PC-9 (cell line): ENCODE data around the gene GLCE. TPM values are rescaled to one million over a fixed set of nuclear protein-coding genes. Genes with fewer than 3 reads are reported as not detected.

Experiments used
- BruUV-seq: library from RNA; stranded (reverse); fragments of 400-500 nt; replicated peaks from 2 replicates; lab custom pipeline; 2021; lab: Mats Ljungman, UMichigan
- CTCF ChIA-PET: fragments of 300-600 bp; sonication (Branson Sonifier 250); formaldehyde crosslinking; loops from one replicate; lab custom pipeline; 2022; ENCODE audit warnings: antibody characterized with exemption; lab: Charles Lee
- POLR2A ChIA-PET: fragments of 300-600 bp; sonication (Branson Sonifier 250); formaldehyde crosslinking; loops from one replicate; lab custom pipeline; 2022; ENCODE audit warnings: antibody characterized with exemption; ENCODE audit not compliant: unreplicated experiment; lab: Charles Lee
- DNase-seq, 2 experiments: peaks; one replicate each; pipeline versions ENCODE4 v3.0.0 to v3.0.0-alpha.2; 2015 to 2022; ENCODE audit warnings: mixed read lengths in 1 of 2
- H2AFZ ChIP-seq: fragments of 200-600 bp; sonication (generic); 2 replicates; pipeline ENCODE4 v1.8.1; 2017; ENCODE audit warnings: antibody characterized with exemption
- H3F3A ChIP-seq: fragments of 200-600 bp; sonication (generic); 2 replicates; pipeline ENCODE4 v1.8.1; 2017; ENCODE audit warnings: antibody characterized with exemption, mild to moderate bottlenecking, low read depth; ENCODE audit not compliant: insufficient read depth
- H3K27ac ChIP-seq: fragments of 200-600 bp; sonication (generic); 2 replicates; pipeline ENCODE4 v1.6.1; 2016; ENCODE audit warnings: mixed run types
- H3K27me3 ChIP-seq: fragments of 200-600 bp; sonication (generic); 2 replicates; pipeline ENCODE4 v1.6.1; 2016; ENCODE audit warnings: low read depth, mixed run types; ENCODE audit not compliant: insufficient read depth
- H3K36me3 ChIP-seq: fragments of 200-600 bp; sonication (generic); 2 replicates; pipeline ENCODE4 v1.6.1; 2016; ENCODE audit warnings: low read depth, mixed run types
- H3K4me1 ChIP-seq: fragments of 200-600 bp; sonication (generic); replicated peaks from 2 replicates; pipeline ENCODE4 v1.6.1; 2016; ENCODE audit warnings: mixed run types; ENCODE audit not compliant: insufficient read depth
- H3K4me2 ChIP-seq: fragments of 200-600 bp; sonication (generic); 2 replicates; pipeline ENCODE4 v1.6.1; 2017; ENCODE audit warnings: mixed run types
- H3K4me3 ChIP-seq: fragments of 200-600 bp; sonication (generic); 2 replicates; pipeline ENCODE4 v1.6.1; 2016; ENCODE audit warnings: mixed run types
- H3K79me2 ChIP-seq: fragments of 200-600 bp; sonication (generic); 2 replicates; pipeline ENCODE4 v1.6.1; 2017; ENCODE audit warnings: low read depth, mixed run types
- H3K9me2 ChIP-seq: fragments of 200-600 bp; sonication (generic); 2 replicates; pipeline ENCODE4 v1.8.1; 2017; ENCODE audit warnings: mild to moderate bottlenecking; ENCODE audit not compliant: insufficient read depth
- H3K9me3 ChIP-seq: fragments of 200-600 bp; sonication (generic); 2 replicates; pipeline ENCODE4 v1.8.1; 2016; ENCODE audit warnings: low read depth; ENCODE audit not compliant: insufficient read depth
- H4K20me1 ChIP-seq: fragments of 200-600 bp; sonication (generic); 2 replicates; pipeline ENCODE4 v1.8.1; 2017; ENCODE audit not compliant: insufficient read depth
- EZH2 ChIP-seq: fragments of 200-600 bp; sonication (generic); IDR thresholded peaks from 2 replicates; pipeline ENCODE4 v1.8.0; 2017; ENCODE audit warnings: antibody characterized with exemption, low read depth
- intact Hi-C: fragments of 100-400 bp; cut with micrococcal nuclease; formaldehyde crosslinking; loops from one replicate; pipeline ENCODE4 v1.10.0; 2022; ENCODE audit not compliant: unreplicated experiment
- total RNA-seq: library from RNA; stranded (reverse); gene quantifications from 2 replicates; pipeline ENCODE4 v1.2.3, GENCODE V29; 2021
- TF ChIP-seq, protein P1 (sequence below): fragments of 200-600 bp; sonication (generic); conservative IDR thresholded peaks from 2 replicates; pipeline ENCODE4 v1.6.1; 2017; ENCODE audit warnings: mixed run types, antibody characterized with exemption, mild to moderate bottlenecking, moderate library complexity

The GLCE gene
- total RNA-seq, 1 experiment from 2014 or later: 31.3 TPM

DNA sequence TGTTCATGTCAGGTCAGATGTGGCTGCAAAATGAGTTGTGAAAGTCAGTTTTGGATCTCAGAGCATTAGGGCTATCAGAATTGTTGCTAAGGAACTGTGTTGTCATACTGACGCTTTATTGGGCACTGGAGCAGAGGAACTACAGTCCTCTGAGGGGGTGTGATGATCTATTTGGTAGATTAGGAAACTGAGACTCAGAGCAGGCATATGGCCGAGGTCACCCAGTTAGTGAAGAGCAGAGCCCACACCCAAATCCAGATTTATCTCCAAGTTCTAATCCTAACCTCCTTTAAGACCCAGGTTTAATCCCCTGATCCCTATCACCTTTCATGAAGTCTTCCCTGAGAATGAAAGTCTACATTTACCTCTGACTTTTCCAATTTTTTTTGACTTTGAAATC is 25.6 kb upstream of the GLCE start:
- POLR2A ChIA-PET: no interaction called here

DNA sequence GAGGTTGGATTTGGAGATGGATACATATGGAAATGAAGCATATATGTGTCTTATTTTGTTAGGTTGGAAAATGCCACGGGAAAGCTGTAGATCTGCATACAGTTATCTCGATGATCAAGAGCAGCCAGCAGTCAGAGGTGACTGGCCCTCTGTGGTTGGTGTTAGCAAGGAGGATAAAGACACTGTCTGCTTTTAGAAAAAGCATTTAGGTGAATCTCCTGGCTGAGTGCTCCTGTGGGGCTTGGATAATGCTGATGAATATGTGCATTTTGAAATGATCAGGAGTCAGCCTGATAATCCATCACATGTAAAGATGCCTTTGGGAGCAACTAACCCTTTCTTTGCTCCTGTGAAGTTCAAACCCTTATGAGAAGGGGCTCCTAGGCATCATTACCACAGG is 24.9 kb upstream of the GLCE start:
- POLR2A ChIA-PET: no interaction called here
- BruUV-seq: no TSS peak
- Histone ChIP-seq H3K4me2 (no peak overlapping the region), H3K27me3 (no peaks in the 10 kb centered on the region), H3K9me2 (no peaks in the 10 kb centered on the region), H2AFZ (no peak overlapping the region), H3F3A (no peaks in the 10 kb centered on the region), H3K79me2 (no peaks in the 10 kb centered on the region), H3K36me3 (no peaks in the 10 kb centered on the region), H3K4me3 (no peak overlapping the region), H3K4me1 (peaks cover under 1% of the 10 kb centered on the region; the same call in 1 of the 2 replicates), H3K9me3 (no peaks in the 10 kb centered on the region), H4K20me1 (no peaks in the 10 kb centered on the region), H3K27ac (no peak overlapping the region)
- intact Hi-C loops: no loop called here
- TF ChIP-seq, protein P1, sequence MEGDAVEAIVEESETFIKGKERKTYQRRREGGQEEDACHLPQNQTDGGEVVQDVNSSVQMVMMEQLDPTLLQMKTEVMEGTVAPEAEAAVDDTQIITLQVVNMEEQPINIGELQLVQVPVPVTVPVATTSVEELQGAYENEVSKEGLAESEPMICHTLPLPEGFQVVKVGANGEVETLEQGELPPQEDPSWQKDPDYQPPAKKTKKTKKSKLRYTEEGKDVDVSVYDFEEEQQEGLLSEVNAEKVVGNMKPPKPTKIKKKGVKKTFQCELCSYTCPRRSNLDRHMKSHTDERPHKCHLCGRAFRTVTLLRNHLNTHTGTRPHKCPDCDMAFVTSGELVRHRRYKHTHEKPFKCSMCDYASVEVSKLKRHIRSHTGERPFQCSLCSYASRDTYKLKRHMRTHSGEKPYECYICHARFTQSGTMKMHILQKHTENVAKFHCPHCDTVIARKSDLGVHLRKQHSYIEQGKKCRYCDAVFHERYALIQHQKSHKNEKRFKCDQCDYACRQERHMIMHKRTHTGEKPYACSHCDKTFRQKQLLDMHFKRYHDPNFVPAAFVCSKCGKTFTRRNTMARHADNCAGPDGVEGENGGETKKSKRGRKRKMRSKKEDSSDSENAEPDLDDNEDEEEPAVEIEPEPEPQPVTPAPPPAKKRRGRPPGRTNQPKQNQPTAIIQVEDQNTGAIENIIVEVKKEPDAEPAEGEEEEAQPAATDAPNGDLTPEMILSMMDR: no peak
- TF ChIP-seq EZH2: no peak
- CTCF ChIA-PET: no interaction called here
- DNase-seq: no peak

More for the DNA sequence above, 25.6 kb upstream of the GLCE start:
- H3K27me3 ChIP-seq: no peaks in the 10 kb centered on the region
- BruUV-seq: no TSS peak
- no peak overlapping the region for H3K27ac ChIP-seq
- H3K9me3 ChIP-seq: no peaks in the 10 kb centered on the region
- H3K4me3 ChIP-seq: no peak overlapping the region
- no peaks in the 10 kb centered on the region for H3K36me3 ChIP-seq
- no peak overlapping the region for H3K4me2 ChIP-seq
- CTCF ChIA-PET: no interaction called here
- H3F3A ChIP-seq: no peaks in the 10 kb centered on the region
- no peaks in the 10 kb centered on the region for H3K79me2 ChIP-seq
- intact Hi-C loops: no loop called here
- peaks cover 8% of the 10 kb centered on the region; the same call in 1 of the 2 replicates for H3K4me1 ChIP-seq
- no peaks in the 10 kb centered on the region for H4K20me1 ChIP-seq
- TF ChIP-seq, protein P1: no peak
- no peak for DNase-seq
- no peak overlapping the region for H2AFZ ChIP-seq
- H3K9me2 ChIP-seq: no peaks in the 10 kb centered on the region

DNA sequence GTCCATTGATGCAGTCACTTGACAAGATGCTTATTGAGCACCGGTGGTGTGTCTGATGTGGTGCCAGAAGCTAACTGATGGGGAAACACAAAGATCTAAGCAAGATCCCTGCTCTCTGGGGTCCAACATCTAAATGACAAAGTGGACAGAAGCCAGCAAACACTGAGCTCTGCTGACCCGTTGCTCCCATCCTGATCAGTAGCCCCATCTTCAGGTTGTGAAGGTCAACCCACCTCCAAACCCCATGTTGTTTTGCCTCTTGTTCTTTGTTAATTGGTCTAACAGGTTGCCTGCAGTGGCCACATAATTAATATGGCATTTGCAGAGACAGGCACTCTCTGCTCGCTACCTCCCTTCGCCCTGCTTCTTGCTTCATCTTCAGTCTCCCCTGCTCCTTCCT is 21.5 kb upstream of the GLCE start:
- no peak overlapping the region for H3K27ac ChIP-seq
- POLR2A ChIA-PET: interaction anchor here (0.6 kb wide), 1 partner anchor 15 kb away, joined by 5 read pairs; no protein-coding TSS in a partner anchor
- no peaks in the 10 kb centered on the region for H3K79me2 ChIP-seq
- no peaks in the 10 kb centered on the region for H3K9me3 ChIP-seq
- H3K4me1 ChIP-seq: peaks cover 17% of the 10 kb centered on the region
- no peaks in the 10 kb centered on the region for H3K9me2 ChIP-seq
- no TSS peak for BruUV-seq
- H2AFZ ChIP-seq: no peak overlapping the region
- DNase-seq: no peak
- peaks cover 8% of the 10 kb centered on the region; the same call in 1 of the 2 replicates for H3F3A ChIP-seq
- no peaks in the 10 kb centered on the region for H3K36me3 ChIP-seq
- no peaks in the 10 kb centered on the region for H4K20me1 ChIP-seq
- intact Hi-C loops: no loop called here
- H3K4me2 ChIP-seq: no peak overlapping the region
- TF ChIP-seq, protein P1: no peak
- no peak for TF ChIP-seq EZH2
- no peak overlapping the region for H3K4me3 ChIP-seq
- CTCF ChIA-PET: interaction anchor here (0.5 kb wide), 1 partner anchor 29 kb away, joined by 5 read pairs; no protein-coding TSS in a partner anchor
- no peaks in the 10 kb centered on the region for H3K27me3 ChIP-seq
